Measurements from ENCODE around the gene RPTOR.
A peak's percentile ranks its signal among the peaks of the same experiment; 100 is the strongest.

RPTOR gene

GRCh38 chr17:80983545-80983944, 438.9 kb downstream of the RPTOR start:
- DNase-seq (ENCODE audit: low spot score) = no peak

- no peak for DNase-seq (ENCODE audit: low spot score)
These were observed 440.1 kb downstream of the RPTOR start for GRCh38 chr17:80984749-80985148.

- no peak for DNase-seq (ENCODE audit: low spot score)
These were observed 441.4 kb downstream of the RPTOR start for GRCh38 chr17:80986046-80986445.

- no peak for DNase-seq (ENCODE audit: low spot score)
These were observed 442.3 kb downstream of the RPTOR start for GRCh38 chr17:80986816-80987475.

GRCh38 chr17:80987941-80988461, 443.4 kb downstream of the RPTOR start:
- DNase-seq (ENCODE audit: low spot score) = no peak

GRCh38 chr17:80989586-80989913, 444.9 kb downstream of the RPTOR start:
- no peak for DNase-seq (ENCODE audit: low spot score)

- DNase-seq (ENCODE audit: low spot score) = no peak
These were observed 446.4 kb downstream of the RPTOR start for GRCh38 chr17:80990921-80991644.

- DNase-seq (ENCODE audit: low spot score) = peak; percentile 84
These were observed 447.0 kb downstream of the RPTOR start, which contains the start of gene CHMP6 for GRCh38 chr17:80991645-80992076. Gene CHMP6 (plus strand): TSS chr17:80991841. CDS start chr17:80991919, 78 bp downstream.

- peak; percentile 38 for DNase-seq (ENCODE audit: low spot score)
These were observed 447.7 kb downstream of the RPTOR start for GRCh38 chr17:80992077-80992947.

- DNase-seq (ENCODE audit: low spot score) = no peak
These were observed 448.4 kb downstream of the RPTOR start for GRCh38 chr17:80992948-80993624.

GRCh38 chr17:80995131-80995530, 450.5 kb downstream of the RPTOR start:
- no peak for DNase-seq (ENCODE audit: low spot score)

GRCh38 chr17:80996422-80997305, 452.0 kb downstream of the RPTOR start:
- DNase-seq (ENCODE audit: low spot score) = no peak

GRCh38 chr17:80997424-80998117, 452.9 kb downstream of the RPTOR start:
- no peak for DNase-seq (ENCODE audit: low spot score)

- no peak for DNase-seq (ENCODE audit: low spot score)
These were observed 453.6 kb downstream of the RPTOR start for GRCh38 chr17:80998118-80998747.

GRCh38 chr17:80998748-80999535, 454.3 kb downstream of the RPTOR start:
- DNase-seq (ENCODE audit: low spot score) = no peak

- no peak for DNase-seq (ENCODE audit: low spot score)
These were observed 455.1 kb downstream of the RPTOR start for GRCh38 chr17:80999536-81000333.

GRCh38 chr17:81000334-81000630, 455.6 kb downstream of the RPTOR start:
- no peak for DNase-seq (ENCODE audit: low spot score)

- no peak for DNase-seq (ENCODE audit: low spot score)
These were observed 456.2 kb downstream of the RPTOR start for GRCh38 chr17:81000631-81001357.

Data from germinal center (tissue), 1 donor.